Fibroblast of peridontal ligament (primary cell): Measurements from ENCODE around the gene ECM2.
"Not testable (repeated sequence)": the region's sequence is repeated elsewhere in the genome, so short reads cannot be mapped to it uniquely, and the experiment has no call there.

Source experiments
- DNase-seq: peaks from one replicate; pipeline ENCODE4 v3.0.0-alpha.2; 2010; ENCODE audit errors: extremely low read depth

Gene ECM2

GRCh38 chr9:92535940-92536850 is at the start of gene ECM2:
TSS of gene ECM2 (minus strand) at chr9:92535990. CDS start at chr9:92522866, 13,124 bp downstream.
- peak; percentile 95 for DNase-seq

GRCh38 chr9:92576175-92576574 is 40.4 kb upstream of the ECM2 start:
- DNase-seq, result no peak

- DNase-seq, result not testable (repeated sequence)
These were observed 37.8 kb upstream of the ECM2 start for GRCh38 chr9:92573612-92574011.

- DNase-seq, result not testable (repeated sequence)
These were observed 36.1 kb upstream of the ECM2 start for GRCh38 chr9:92571871-92572270.

DNA sequence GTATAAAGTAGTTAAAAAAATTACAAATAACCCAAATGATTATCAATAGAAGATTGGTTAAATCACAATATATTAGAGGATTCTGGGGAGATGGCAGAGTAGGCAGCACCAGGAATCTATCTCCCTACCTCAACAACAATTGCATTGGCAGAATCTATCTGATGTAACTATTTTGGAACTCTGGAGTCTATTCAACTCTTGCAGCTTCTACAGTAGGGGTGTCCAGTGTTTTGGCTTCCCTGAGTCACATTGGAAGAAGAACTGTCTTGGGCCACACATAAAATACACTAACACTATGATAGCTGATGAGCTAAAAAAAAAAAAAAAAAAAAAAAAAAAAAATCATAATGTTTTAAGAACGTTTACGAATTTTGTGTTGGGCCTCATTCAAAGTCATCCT is 29.2 kb upstream of the ECM2 start:
- DNase-seq, result peak; percentile 75

- DNase-seq, result peak; percentile 70
These were observed 28.7 kb upstream of the ECM2 start for GRCh38 chr9:92564504-92564903.

GRCh38 chr9:92563116-92564100 is 27.6 kb upstream of the ECM2 start:
- peak; percentile 19 for DNase-seq

- DNase-seq, result peak; percentile 86
These were observed 26.7 kb upstream of the ECM2 start for GRCh38 chr9:92562461-92562967.

DNA sequence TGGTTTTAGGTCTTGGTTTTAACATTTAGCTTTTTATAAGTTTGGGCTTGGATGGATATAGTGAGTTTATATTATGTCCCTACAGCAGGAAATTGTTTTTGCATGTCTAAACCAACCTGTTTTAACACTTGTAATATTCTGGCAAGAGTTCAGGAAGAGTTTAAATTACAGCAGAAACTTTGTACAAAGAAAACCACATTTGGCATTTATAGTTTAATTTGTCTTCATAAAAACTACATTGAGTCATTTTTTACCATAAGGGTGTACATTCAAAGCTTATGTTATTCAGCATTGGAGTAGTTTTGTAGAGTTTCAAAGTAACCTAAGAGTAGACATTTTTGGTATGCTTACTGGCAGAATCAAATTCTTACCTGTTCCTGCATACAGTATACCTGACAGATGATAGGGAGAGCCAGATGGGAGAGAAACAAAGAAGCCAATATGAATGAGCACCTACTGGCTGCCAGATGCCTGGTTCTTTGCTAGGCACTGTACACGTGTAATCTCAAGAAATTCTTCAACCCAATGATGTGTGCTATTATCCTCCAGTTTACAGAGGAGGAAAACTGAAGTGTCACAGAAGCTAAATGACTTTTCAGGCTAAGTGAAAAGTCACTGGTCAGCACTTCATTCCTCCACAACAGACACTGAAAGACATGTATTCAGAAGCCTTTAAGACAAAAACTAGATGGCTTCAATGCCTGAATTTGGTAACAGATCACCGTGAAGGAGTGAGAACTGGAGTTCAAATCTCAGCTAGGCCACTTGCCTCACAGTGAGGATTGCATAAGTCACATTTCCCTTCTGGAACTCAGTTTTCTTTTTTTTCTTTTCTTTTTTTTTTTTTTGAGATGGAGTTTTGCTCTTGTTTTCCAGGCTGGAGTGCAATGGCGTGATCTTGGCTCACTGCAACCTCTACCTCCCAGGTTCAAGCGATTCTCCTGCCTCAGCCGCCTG is 25.9 kb upstream of the ECM2 start:
- DNase-seq, result peak; percentile 48

DNA sequence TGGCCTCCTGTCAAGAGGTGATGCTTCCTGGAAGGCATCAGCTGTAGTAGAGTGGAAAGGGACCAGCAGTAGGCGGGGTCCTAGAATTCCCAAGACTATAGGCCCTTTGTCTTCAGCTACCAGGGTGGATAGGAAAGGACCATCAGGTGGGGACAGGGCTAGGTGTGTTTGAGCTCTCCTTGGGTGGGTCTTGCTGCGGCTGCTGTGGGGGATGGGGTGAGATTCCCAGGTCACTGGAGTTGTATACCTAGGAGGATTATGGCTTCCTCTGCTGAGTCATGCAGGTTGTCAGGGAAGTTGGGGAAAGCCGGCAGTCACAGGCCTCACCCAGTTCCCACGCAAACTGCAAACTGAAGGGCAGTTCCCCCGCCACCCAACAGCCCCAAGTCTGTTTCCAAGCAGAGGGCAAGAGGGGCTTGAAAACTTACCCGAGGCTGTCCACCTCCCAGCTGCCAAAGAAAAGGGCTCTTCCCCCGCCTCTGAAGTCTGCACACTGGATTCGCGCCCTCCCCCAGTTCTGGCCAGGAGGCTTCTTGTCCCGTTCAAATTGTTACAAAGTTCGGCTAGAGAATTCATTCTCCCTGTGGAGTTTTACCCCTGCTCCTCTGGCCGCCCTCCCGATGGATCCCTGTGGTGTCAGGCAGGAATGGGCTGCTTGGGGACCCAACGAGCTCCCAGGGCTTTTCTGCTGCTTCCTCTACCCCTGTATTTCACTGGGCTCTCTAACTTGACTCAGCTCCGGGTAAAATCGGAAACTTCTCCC is 23.0 kb upstream of the ECM2 start:
- DNase-seq, result no peak

DNA sequence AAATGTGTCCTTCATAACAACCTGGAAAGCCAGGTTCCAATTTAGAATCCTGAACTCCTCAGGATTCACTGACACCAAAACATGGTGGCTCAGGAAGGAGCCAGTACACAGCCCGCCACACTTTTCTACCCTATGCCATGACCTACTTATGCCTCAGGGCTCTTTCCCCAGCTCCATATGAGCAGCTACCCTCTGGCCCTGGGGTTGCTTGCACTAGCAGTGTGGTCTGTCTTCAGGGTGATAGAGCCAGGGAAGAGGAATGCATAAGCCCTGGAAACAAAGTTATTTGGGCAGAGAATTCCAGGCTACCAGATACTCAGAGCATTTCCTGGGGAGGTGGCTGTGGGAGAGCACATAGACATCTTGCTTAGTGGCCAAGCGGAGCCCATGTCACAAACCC is 15.0 kb upstream of the ECM2 start:
- no peak for DNase-seq

DNA sequence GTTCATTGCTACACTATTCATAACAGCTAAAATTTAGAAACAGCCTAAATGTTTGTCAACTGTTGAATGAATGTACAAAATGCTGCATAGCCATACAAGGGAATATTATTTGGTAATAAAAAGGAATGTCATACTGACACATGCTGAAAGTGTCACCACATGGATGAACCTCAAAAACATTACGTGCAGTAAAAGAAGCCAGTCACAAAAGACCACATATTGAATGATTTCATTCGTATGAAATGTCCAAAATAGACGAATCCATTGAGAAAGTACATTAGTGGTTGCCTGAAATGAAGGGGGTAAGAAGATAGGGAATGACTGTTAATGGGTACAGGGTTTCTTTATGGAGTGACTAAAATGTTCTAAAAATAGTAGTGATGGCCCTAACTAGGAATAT is 11.6 kb upstream of the ECM2 start:
- no peak for DNase-seq

- DNase-seq, result no peak
These were observed 9.3 kb upstream of the ECM2 start for GRCh38 chr9:92545002-92545510.

- DNase-seq, result no peak
These were observed 8.2 kb upstream of the ECM2 start for GRCh38 chr9:92543972-92544371.

DNA sequence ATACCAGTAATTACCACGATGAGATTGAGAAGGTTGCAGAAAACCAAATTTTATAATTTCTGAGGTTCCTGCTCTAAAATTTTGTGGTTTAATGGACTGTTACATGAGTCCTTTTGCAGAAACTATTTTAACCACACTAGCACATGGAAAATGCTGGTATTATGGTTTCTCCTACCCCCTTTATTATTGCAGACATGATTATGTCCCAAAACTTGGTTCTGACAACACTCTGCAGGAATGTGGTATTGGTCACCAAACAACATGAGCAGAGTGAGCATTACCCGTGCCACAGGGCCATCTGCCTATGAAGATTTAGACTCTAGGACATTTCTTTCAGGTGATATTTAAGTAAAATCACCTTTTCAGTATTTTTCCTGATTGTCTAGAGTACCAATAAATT is 2.8 kb upstream of the ECM2 start:
- DNase-seq, result peak; percentile 88

DNA sequence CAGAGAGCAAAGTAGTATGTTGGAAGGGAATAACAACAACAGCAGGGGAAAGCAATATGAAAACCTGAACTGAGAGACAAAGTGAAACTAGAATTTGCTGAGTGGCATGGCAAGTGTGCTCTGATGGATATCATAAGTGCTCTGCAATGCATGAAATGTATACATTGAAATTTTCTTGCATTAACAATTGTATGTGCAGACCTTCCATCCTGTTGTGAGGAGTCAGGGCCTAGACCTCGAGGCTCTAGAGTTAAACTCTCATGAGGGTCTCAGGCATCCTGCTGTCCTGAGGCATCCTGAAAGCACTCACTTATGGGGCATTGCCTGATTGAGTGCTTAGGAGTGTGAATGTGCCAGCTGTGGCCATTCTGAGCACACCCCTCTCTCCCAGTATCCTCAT is 1.1 kb downstream of the ECM2 start:
- DNase-seq, result peak; percentile 26

DNA sequence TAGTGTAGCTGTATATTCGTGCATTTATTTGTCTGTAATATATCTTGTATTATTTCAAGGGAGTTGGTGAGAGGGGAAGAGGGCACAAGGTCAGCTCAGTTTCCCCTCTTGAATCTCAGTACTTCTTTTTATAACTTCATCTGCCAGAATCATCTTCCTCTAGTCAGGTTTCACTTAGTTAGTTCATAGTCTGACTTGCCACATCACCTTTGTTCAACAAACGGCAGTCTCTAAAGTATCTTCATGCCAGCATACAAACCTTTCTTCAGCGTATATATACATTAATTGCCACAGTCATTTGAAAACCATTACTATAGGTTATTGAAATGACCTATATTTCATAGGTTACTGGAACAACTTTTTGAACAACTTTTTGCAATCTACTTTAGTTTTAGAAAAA is 1.6 kb downstream of the ECM2 start:
- DNase-seq, result no peak

DNA sequence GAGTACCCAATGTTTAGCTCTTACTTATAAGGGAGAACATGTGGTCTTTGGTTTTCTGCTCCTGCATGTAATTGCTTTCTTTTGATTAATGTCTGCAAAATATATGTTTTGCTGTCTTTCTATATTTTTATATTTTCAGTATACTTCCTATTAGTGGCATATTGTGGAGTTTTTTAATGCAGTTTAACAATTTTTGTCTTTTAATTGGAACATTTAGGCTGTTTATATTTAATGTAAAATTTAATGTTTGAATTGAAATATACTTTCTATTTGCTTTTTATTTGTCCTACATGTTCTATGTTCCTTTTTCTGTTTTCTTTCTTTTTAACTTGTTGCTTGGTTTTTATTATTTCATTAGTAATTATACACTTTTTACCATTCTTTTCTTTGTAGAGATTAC is 4.9 kb downstream of the ECM2 start:
- DNase-seq, result no peak

DNA sequence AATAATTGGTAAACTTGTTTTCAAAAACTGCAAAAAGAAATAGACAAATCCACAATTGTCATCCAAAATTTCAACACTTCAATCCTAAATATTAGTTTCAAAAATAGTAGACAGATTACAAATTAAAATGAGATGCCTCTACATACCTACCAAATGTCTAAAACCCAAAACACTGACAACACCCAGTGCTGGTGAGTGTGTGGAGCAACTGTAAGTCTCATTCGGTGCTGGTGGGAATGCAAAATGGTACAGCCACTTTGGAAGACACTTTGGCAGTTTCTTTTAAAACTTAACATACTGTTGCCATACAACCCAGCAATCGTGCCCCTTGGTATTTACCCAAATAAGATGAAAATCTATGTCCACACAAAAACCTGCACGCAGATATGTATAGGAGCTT is 6.7 kb downstream of the ECM2 start:
- no peak for DNase-seq

DNA sequence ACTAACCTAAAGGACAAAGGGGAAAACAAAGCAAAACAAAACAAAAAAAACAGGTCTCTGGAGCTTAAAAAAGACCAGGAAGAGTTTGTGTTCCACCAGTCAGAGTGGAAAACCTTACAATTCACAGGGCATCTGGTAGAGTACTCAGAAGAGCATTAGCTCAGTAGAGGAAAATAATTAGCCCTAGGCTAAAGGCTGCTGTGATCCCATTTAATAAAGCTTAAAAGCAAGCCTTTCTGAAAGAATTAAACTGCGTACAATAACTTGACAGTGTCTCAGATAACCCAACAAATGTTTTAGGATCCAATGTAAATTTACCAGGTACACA is 7.3 kb downstream of the ECM2 start:
- no peak for DNase-seq
